ENCODE results near the gene KCNK17. TPM values are rescaled to one million over a fixed set of nuclear protein-coding genes. Genes with fewer than 3 reads are reported as not detected.

Gene KCNK17
- total and polyA plus RNA-seq, 2 donors (not counting 3 experiments of a cell fraction or from before 2014, with no cell fraction given) = not detected

DNA sequence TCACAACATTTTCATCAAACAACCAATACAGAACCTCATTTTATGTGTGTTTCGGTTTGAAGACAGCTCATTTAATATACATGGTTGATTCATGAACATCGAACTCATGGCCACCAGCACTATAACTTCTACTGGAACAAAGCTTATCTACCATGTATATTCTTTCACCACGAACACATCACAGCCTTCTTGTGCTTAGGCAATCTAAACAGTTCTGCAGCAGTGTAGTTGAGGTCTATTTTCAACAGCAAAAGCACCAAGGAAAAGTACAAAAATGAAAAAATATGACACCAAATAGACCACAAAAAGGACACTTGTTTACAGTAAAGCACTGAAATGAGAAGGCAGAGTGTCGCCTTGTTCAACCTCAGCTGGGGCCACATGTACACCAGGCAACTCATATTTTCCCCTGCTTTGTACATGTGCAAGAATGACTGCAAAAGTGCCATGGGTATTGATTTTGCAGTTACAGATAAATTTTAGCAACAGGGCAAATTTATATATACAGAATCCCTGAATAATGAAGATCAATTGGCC, 59.2 kb downstream of the KCNK17 start:
- H3K9me1 ChIP-seq (replicated peaks; ENCODE audit: control insufficient read depth, extremely low read depth, insufficient read depth, low read length) = no peaks in the 10 kb centered on the region
- H3K9me3 ChIP-seq (replicated peaks; ENCODE audit: control insufficient read depth, insufficient read depth, low read length) = no peaks in the 10 kb centered on the region
- FAIRE-seq (no peak), DNase-seq (ENCODE audit: low read depth, low spot score) (no peak)
- ChIA-PET POLR2A (no interaction called here), CTCF (no interaction called here)
- intact Hi-C loops (cut with micrococcal nuclease) = no loop called here
- no peaks in the 10 kb centered on the region for H3K79me2 ChIP-seq (ENCODE audit: control insufficient read depth, insufficient read depth, low read length)
- H3K36me3 ChIP-seq (ENCODE audit: control insufficient read depth in 2 of 2, extremely low read depth in 1 of 2, insufficient read depth in 2 of 2, low read length in 2 of 2) = no peaks in the 10 kb centered on the region
- H4K20me1 ChIP-seq (replicated peaks; ENCODE audit: control insufficient read depth, extremely low read depth, insufficient read depth, low read length) = no peaks in the 10 kb centered on the region
- dilution Hi-C loops (cut with MboI; ENCODE audit: extremely low pct_ligation_motif_present, low sequenced_read_pairs) = no loop called here
- no peak overlapping the region for H3K9ac ChIP-seq (replicated peaks; ENCODE audit: extremely low read depth, insufficient read depth, low read length)
- BruUV-seq (replicated peaks) = no TSS peak
- TF ChIP-seq POLR2AphosphoS5 (IDR thresholded peaks at IDR 0.05; ENCODE audit: insufficient read depth, low read depth, low read length) (no peak), POLR2A (IDR thresholded peaks at IDR 0.05; ENCODE audit: low read depth, low read length) (no peak), FOS (IDR thresholded peaks at IDR 0.05; ENCODE audit: borderline replicate concordance, insufficient read depth, low read length) (no peak)
- TF ChIP-seq, protein P1, sequence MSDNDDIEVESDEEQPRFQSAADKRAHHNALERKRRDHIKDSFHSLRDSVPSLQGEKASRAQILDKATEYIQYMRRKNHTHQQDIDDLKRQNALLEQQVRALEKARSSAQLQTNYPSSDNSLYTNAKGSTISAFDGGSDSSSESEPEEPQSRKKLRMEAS (IDR thresholded peaks at IDR 0.05; ENCODE audit: insufficient read depth, insufficient read length) = no peak
- TF ChIP-seq, protein P2, sequence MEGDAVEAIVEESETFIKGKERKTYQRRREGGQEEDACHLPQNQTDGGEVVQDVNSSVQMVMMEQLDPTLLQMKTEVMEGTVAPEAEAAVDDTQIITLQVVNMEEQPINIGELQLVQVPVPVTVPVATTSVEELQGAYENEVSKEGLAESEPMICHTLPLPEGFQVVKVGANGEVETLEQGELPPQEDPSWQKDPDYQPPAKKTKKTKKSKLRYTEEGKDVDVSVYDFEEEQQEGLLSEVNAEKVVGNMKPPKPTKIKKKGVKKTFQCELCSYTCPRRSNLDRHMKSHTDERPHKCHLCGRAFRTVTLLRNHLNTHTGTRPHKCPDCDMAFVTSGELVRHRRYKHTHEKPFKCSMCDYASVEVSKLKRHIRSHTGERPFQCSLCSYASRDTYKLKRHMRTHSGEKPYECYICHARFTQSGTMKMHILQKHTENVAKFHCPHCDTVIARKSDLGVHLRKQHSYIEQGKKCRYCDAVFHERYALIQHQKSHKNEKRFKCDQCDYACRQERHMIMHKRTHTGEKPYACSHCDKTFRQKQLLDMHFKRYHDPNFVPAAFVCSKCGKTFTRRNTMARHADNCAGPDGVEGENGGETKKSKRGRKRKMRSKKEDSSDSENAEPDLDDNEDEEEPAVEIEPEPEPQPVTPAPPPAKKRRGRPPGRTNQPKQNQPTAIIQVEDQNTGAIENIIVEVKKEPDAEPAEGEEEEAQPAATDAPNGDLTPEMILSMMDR (IDR thresholded peaks at IDR 0.05; ENCODE audit: extremely low read depth in 1 of 2, insufficient read depth in 1 of 2, low read depth in 1 of 2, low read length in 2 of 2) = no peak
- no peaks in the 10 kb centered on the region for H3K4me1 ChIP-seq (ENCODE audit: control insufficient read depth, extremely low read depth, insufficient read depth, low read length)
- no peak overlapping the region for H3K27ac ChIP-seq (ENCODE audit: insufficient read depth, low read depth, low read length)
- H3K27me3 ChIP-seq (ENCODE audit: control insufficient read depth in 2 of 2, insufficient read depth in 2 of 2, low read length in 2 of 2) = no peaks in the 10 kb centered on the region
- H2AFZ ChIP-seq (ENCODE audit: low read depth, low read length) = no peak overlapping the region
- H3K4me2 ChIP-seq (ENCODE audit: insufficient read depth, low read length) = no peak overlapping the region
- no peak overlapping the region for H3K4me3 ChIP-seq (replicated peaks in 1 of 3; ENCODE audit: insufficient read depth in 1 of 3, low read depth in 1 of 3, low read length in 3 of 3)

DNA sequence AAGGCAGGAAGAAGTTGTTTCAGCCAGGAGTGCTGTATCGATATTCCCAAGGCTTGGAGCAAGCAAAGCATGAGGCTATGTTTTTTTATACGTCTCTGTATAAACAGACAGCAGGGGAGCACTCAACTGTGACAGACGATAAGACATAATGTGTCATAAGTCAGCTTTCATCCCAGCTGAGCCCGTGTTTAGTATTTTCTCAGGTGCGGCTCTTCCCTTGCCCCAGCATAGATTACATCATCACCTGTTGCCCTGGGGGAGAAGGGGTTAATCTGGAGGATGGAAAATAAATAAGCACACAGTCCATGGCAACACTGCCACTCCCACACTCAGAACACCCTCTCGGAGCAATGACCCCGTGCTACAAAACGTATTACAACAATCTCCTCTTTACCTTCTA, 62.8 kb downstream of the KCNK17 start:
- no peaks in the 10 kb centered on the region for H3K4me1 ChIP-seq (ENCODE audit: control insufficient read depth, extremely low read depth, insufficient read depth, low read length)
- H3K9me1 ChIP-seq (replicated peaks; ENCODE audit: control insufficient read depth, extremely low read depth, insufficient read depth, low read length) = no peaks in the 10 kb centered on the region
- POLR2A ChIA-PET = no interaction called here
- CTCF ChIA-PET = no interaction called here
- no peaks in the 10 kb centered on the region for H4K20me1 ChIP-seq (replicated peaks; ENCODE audit: control insufficient read depth, extremely low read depth, insufficient read depth, low read length)
- intact Hi-C loops (cut with micrococcal nuclease) (no loop called here), dilution Hi-C loops (cut with MboI; ENCODE audit: extremely low pct_ligation_motif_present, low sequenced_read_pairs) (no loop called here)
- FAIRE-seq (no peak), DNase-seq (ENCODE audit: low read depth, low spot score) (no peak)
- H3K9ac ChIP-seq (replicated peaks; ENCODE audit: extremely low read depth, insufficient read depth, low read length) = no peak overlapping the region
- H3K9me3 ChIP-seq (replicated peaks; ENCODE audit: control insufficient read depth, insufficient read depth, low read length) = no peaks in the 10 kb centered on the region
- TF ChIP-seq, protein P2 (IDR thresholded peaks at IDR 0.05; ENCODE audit: extremely low read depth in 1 of 2, insufficient read depth in 1 of 2, low read depth in 1 of 2, low read length in 2 of 2) = no peak
- no peak for TF ChIP-seq MYC (IDR thresholded peaks at IDR 0.05; ENCODE audit: low read depth, low read length)
- TF ChIP-seq JUN (IDR thresholded peaks at IDR 0.05; ENCODE audit: borderline replicate concordance, insufficient read depth, insufficient read length, low read depth) = no peak
- no peak for TF ChIP-seq POLR2A (IDR thresholded peaks at IDR 0.05; ENCODE audit: low read depth, low read length)
- TF ChIP-seq, protein P1 (IDR thresholded peaks at IDR 0.05; ENCODE audit: insufficient read depth, insufficient read length) = no peak
- TF ChIP-seq EZH2 (IDR thresholded peaks at IDR 0.05; ENCODE audit: borderline replicate concordance, low read depth, low read length, severe bottlenecking) = no peak
- no peak for TF ChIP-seq POLR2AphosphoS5 (IDR thresholded peaks at IDR 0.05; ENCODE audit: insufficient read depth, low read depth, low read length)
- TF ChIP-seq GATA2 (IDR thresholded peaks at IDR 0.05; ENCODE audit: insufficient read depth, insufficient read length, low read depth, low read length) = no peak
- no peak for TF ChIP-seq FOS (IDR thresholded peaks at IDR 0.05; ENCODE audit: borderline replicate concordance, insufficient read depth, low read length)
- no peaks in the 10 kb centered on the region for H3K36me3 ChIP-seq (ENCODE audit: control insufficient read depth in 2 of 2, extremely low read depth in 1 of 2, insufficient read depth in 2 of 2, low read length in 2 of 2)
- no peaks in the 10 kb centered on the region for H3K79me2 ChIP-seq (ENCODE audit: control insufficient read depth, insufficient read depth, low read length)
- no peak overlapping the region for H3K4me2 ChIP-seq (ENCODE audit: insufficient read depth, low read length)
- BruUV-seq (replicated peaks) = no TSS peak
- H3K4me3 ChIP-seq (replicated peaks in 1 of 3; ENCODE audit: insufficient read depth in 1 of 3, low read depth in 1 of 3, low read length in 3 of 3) = no peak overlapping the region
- H3K27ac ChIP-seq (ENCODE audit: insufficient read depth, low read depth, low read length) = no peak overlapping the region
- H2AFZ ChIP-seq (ENCODE audit: low read depth, low read length) = no peak overlapping the region
- no peaks in the 10 kb centered on the region for H3K27me3 ChIP-seq (ENCODE audit: control insufficient read depth in 2 of 2, insufficient read depth in 2 of 2, low read length in 2 of 2)
